ENCODE results near the gene FCRLA.
A peak's percentile ranks its signal among the peaks of the same experiment; 100 is the strongest.
"Not testable (repeated sequence)": the region's sequence is repeated elsewhere in the genome, so short reads cannot be mapped to it uniquely, and the experiment has no call there.

Gene FCRLA

GRCh38 chr1:161706113-161706481 lies 932 bp upstream of the FCRLA start:
- no peak for DNase-seq

GRCh38 chr1:161707503-161707902 lies 474 bp downstream of the FCRLA start:
- no peak for DNase-seq

GRCh38 chr1:161709373-161709772 lies 2.3 kb downstream of the FCRLA start:
- DNase-seq = no peak

- no peak for DNase-seq
Observed at GRCh38 chr1:161710560-161710959, 3.5 kb downstream of the FCRLA start.

- DNase-seq = no peak
Observed at GRCh38 chr1:161718559-161719324, 11.7 kb downstream of the FCRLA start.

GRCh38 chr1:161719325-161719611 lies 12.2 kb downstream of the FCRLA start:
- DNase-seq = no peak

GRCh38 chr1:161720422-161720821 lies 13.4 kb downstream of the FCRLA start:
- no peak for DNase-seq

GRCh38 chr1:161720956-161721737 lies 14.1 kb downstream of the FCRLA start, which contains the start of gene FCRLB:
FCRLB (plus strand) TSS chr1:161721544; CDS start chr1:161722673, 1,129 bp downstream.
- DNase-seq = no peak

- no peak for DNase-seq
Observed at GRCh38 chr1:161721738-161722343, 14.8 kb downstream of the FCRLA start.

- DNase-seq = no peak
Observed at GRCh38 chr1:161722406-161722805, 15.4 kb downstream of the FCRLA start.

GRCh38 chr1:161723459-161724141 lies 16.6 kb downstream of the FCRLA start:
- no peak for DNase-seq

GRCh38 chr1:161725258-161725907 lies 18.4 kb downstream of the FCRLA start:
- not testable (repeated sequence) for DNase-seq

GRCh38 chr1:161725908-161726472 lies 19.0 kb downstream of the FCRLA start:
- peak; percentile 37 for DNase-seq

- DNase-seq = peak; percentile 60
Observed at GRCh38 chr1:161726473-161727255, 19.6 kb downstream of the FCRLA start.

- no peak for DNase-seq
Observed at GRCh38 chr1:161727256-161727924, 20.4 kb downstream of the FCRLA start.

GRCh38 chr1:161728376-161729226 lies 21.6 kb downstream of the FCRLA start:
- no peak for DNase-seq

- no peak for DNase-seq
Observed at GRCh38 chr1:161730050-161730564, 23.1 kb downstream of the FCRLA start.

GRCh38 chr1:161731241-161731640 lies 24.2 kb downstream of the FCRLA start:
- DNase-seq = no peak

GRCh38 chr1:161731981-161732718 lies 25.1 kb downstream of the FCRLA start:
- no peak for DNase-seq

Measured in activated CD4-positive, CD25-positive, alpha-beta regulatory T cell treated with anti-CD3 and anti-CD28 coated beads, Interleukin-2, amount 50 U/mL, for 72 hours (primary cell).